ENCODE results near the gene FYCO1. TPM values are rescaled to one million over a fixed set of nuclear protein-coding genes. Genes with fewer than 3 reads are reported as not detected.

Gene FYCO1
- total and polyA plus RNA-seq, 2 of the 8 experiments (the other 6 are each of a cell fraction or from before 2014, with no cell fraction given), result 4.8 to 10.8 TPM

DNA sequence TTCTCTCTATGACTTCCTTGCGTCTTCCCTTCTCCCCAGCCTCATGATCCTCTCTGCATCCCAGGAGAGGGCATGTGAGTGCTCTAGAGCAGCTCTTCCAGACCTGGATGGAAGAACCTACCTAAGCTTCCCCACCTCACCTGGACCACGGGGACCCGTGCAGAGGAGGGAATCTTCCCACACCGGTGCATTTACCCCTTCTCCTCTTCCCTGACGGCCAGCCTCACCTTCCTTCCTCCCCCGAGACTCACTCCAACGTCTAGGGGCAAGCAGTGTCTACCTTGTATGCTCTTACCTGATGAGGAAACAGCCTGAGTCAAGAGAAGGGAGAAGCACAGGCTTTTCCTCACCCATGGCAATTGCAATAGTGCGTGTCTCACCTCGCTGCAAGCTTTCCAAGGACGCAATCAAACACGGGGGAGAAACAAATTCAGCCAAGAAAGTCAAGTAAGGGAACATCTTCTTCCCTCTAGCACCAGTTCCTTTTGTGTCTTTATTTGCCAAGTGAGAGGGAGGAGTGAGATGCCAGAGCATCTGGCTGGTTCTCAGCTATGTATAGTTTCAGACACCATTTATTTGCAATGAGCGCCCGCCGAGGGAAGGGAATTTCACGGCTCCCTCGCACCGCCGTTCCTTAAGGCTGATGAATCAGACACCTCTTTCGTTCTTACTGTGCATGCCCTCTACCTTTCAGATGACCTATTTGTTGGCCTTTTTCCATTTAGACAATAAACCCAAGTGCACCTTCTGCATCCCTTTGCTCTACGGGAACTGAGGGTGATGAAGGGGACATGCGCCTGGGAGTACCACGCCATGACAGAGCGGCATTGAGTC, 111.0 kb downstream of the FYCO1 start:
- Histone ChIP-seq H3K27me3 (replicated peaks in 1 of 4; ENCODE audit: control insufficient read depth in 3 of 4, extremely low read depth in 1 of 4, insufficient read depth in 3 of 4, low read length in 3 of 4) (no peaks in the 10 kb centered on the region; a peak in 2 of 7 replicates), H2BK120ac (replicated peaks; ENCODE audit: low read depth, low read length) (no peak overlapping the region), H3K4me3 (ENCODE audit: extremely low read depth in 1 of 4, insufficient read depth in 2 of 4, low read depth in 3 of 4, low read length in 4 of 4) (no peak overlapping the region), H3K4ac (replicated peaks; ENCODE audit: insufficient read length, low read depth, low read length) (no peak overlapping the region), H4K20me1 (replicated peaks in 1 of 2; ENCODE audit: control insufficient read depth in 1 of 2, insufficient read depth in 2 of 2, low read length in 2 of 2) (no peaks in the 10 kb centered on the region), H3K79me1 (ENCODE audit: low read depth, low read length) (no peaks in the 10 kb centered on the region; the same call in 1 of the 2 replicates), H2BK12ac (ENCODE audit: low read depth, low read length) (no peak overlapping the region), H4K8ac (ENCODE audit: extremely low read depth, insufficient read depth, low read length) (no peak overlapping the region), H3K18ac (ENCODE audit: extremely low read depth, low read length) (no peak overlapping the region), H2BK5ac (ENCODE audit: low read depth, low read length) (no peak overlapping the region), H3K56ac (replicated peaks; ENCODE audit: insufficient read length, low read depth, low read length) (no peak overlapping the region), H4K5ac (ENCODE audit: insufficient read length, low read depth, low read length) (no peak overlapping the region), H3K9ac (replicated peaks in 1 of 4; ENCODE audit: extremely low read depth in 1 of 4, low read depth in 3 of 4, low read length in 3 of 4) (no peak overlapping the region), H3K27ac (ENCODE audit: low read depth, low read length) (no peak overlapping the region), H2AK5ac (ENCODE audit: low read depth, low read length) (no peak overlapping the region), H4K91ac (replicated peaks; ENCODE audit: insufficient read length, low read length) (no peak overlapping the region), H3K4me2 (ENCODE audit: insufficient read depth in 1 of 2, low read depth in 2 of 2, low read length in 2 of 2) (no peak overlapping the region), H2BK20ac (ENCODE audit: low read length) (no peak overlapping the region), H2BK15ac (ENCODE audit: low read length) (no peak overlapping the region), H3K23ac (ENCODE audit: insufficient read length) (no peak overlapping the region), H3K23me2 (ENCODE audit: low read depth, low read length) (no peaks in the 10 kb centered on the region), H3K79me2 (ENCODE audit: control insufficient read depth in 1 of 2, insufficient read depth in 2 of 2, low read length in 2 of 2) (no peaks in the 10 kb centered on the region), H3K36me3 (ENCODE audit: control insufficient read depth in 2 of 4, insufficient read depth in 4 of 4, low read length in 3 of 4) (no peaks in the 10 kb centered on the region; a peak in 1 of 8 replicates), H2AFZ (ENCODE audit: low read length) (no peak overlapping the region), H3K4me1 (replicated peaks in 1 of 4; ENCODE audit: control insufficient read depth in 3 of 4, insufficient read depth in 4 of 4, low read length in 3 of 4) (no peaks in the 10 kb centered on the region), H3K14ac (ENCODE audit: insufficient read length) (no peak overlapping the region), H3K9me3 (ENCODE audit: insufficient read depth in 2 of 2, low read depth in 1 of 2, low read length in 1 of 2) (no peaks in the 10 kb centered on the region)
- FAIRE-seq (no peak), DNase-seq (ENCODE audit: low read depth in 1 of 2, low spot score in 2 of 2) (no peak)
- ChIA-PET POLR2A (ENCODE audit: partially characterized antibody) (no interaction called here), CTCF (ENCODE audit: partially characterized antibody) (interaction anchor here (0.6 to 2.4 kb wide), 8 partner anchors 10 to 361 kb away, joined by 3 to 7 read pairs (median 3); no protein-coding TSS in a partner anchor)
- whole genome bisulfite sequencing, 2 experiments (ENCODE audit: extremely low coverage in 1 of 2, insufficient coverage in 1 of 2, insufficient read length in 1 of 2, insufficient replicate concordance in 2 of 2, low coverage in 1 of 2, low lambda C conversion rate in 2 of 2, missing lambda C conversion rate in 1 of 2), result 88% methylated on average over 20 of the region's 23 CpGs; no CpG with 5 or more reads in 1 of the 2 experiments
- TF ChIP-seq, protein P1, sequence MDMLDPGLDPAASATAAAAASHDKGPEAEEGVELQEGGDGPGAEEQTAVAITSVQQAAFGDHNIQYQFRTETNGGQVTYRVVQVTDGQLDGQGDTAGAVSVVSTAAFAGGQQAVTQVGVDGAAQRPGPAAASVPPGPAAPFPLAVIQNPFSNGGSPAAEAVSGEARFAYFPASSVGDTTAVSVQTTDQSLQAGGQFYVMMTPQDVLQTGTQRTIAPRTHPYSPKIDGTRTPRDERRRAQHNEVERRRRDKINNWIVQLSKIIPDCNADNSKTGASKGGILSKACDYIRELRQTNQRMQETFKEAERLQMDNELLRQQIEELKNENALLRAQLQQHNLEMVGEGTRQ (IDR thresholded peaks at IDR 0.05; ENCODE audit: low read length), result no peak
- TF ChIP-seq TAF7 (optimal IDR thresholded peaks at IDR 0.05; ENCODE audit: borderline replicate concordance, low read depth, low read length) (no peak), KDM1A (IDR thresholded peaks at IDR 0.05; ENCODE audit: borderline replicate concordance, low read length) (no peak), MAX (IDR thresholded peaks at IDR 0.05) (no peak), KDM5A (IDR thresholded peaks at IDR 0.05; ENCODE audit: low read length) (no peak), ATF2 (IDR thresholded peaks at IDR 0.05; ENCODE audit: low read length) (no peak), MAFK (IDR thresholded peaks at IDR 0.05; ENCODE audit: low read depth, low read length) (no peak), SUZ12 (IDR thresholded peaks at IDR 0.05; ENCODE audit: low read length) (no peak), TAF1 (IDR thresholded peaks at IDR 0.05; ENCODE audit: low read depth, low read length) (no peak)
